ENCODE measurements around the gene AKT2.

AKT2 gene

DNA sequence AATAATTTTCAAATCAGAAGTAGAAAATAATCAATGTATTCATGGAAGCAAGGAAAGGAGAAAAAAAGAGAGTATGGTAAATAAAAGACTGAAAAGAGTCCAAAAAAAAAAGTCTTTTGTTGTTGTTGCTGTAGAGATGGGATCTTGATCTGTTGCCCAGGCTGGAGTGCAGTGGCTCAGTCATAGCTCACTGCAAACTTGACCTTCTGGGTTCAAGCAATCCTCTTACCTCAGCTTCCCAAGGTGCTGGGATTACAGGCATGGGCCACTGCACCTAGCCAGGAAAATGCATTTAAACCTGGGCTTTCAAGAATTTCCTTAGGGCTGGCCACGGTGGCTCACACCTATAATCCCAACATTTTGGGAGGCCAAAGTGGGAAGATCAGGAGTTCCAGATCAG lies 100.9 kb downstream of the AKT2 start:
- DNase-seq (ENCODE audit: low read depth) = no peak

Data from fibroblast of the conjunctiva (primary cell).